Hypothalamus (tissue), 51 donors: Measurements from ENCODE around the gene CBL.
"Not testable (repeated sequence)": the region's sequence is repeated elsewhere in the genome, so short reads cannot be mapped to it uniquely, and the experiment has no call there.

Source experiments
- DNase-seq, 51 donors: peaks; one replicate each; lab custom pipeline; 2025; lab: John Stamatoyannopoulos, UW

Gene CBL

GRCh38 chr11:119206511-119207414 is 624 bp downstream of the CBL start:
- DNase-seq, result peak in 19 of 51 donors; percentile 22 to 76 (median 54)

- DNase-seq, result no peak
These were observed 1.3 kb downstream of the CBL start for GRCh38 chr11:119207415-119207960.

- no peak for DNase-seq
These were observed 3.0 kb downstream of the CBL start for GRCh38 chr11:119209186-119209585.

GRCh38 chr11:119210050-119210449 is 3.9 kb downstream of the CBL start:
- no peak for DNase-seq

- DNase-seq, result no peak
These were observed 12.2 kb downstream of the CBL start for GRCh38 chr11:119218141-119218878.

- peak in 8 of 51 donors; percentile 2 to 35 (median 16) for DNase-seq
These were observed 16.2 kb downstream of the CBL start for GRCh38 chr11:119222308-119222707.

GRCh38 chr11:119222891-119223290 is 16.8 kb downstream of the CBL start:
- DNase-seq, result no peak

- no peak for DNase-seq
These were observed 17.7 kb downstream of the CBL start for GRCh38 chr11:119223856-119224255.

GRCh38 chr11:119228535-119229287 is 22.6 kb downstream of the CBL start:
- not testable (repeated sequence) for DNase-seq

GRCh38 chr11:119229288-119229672 is 23.1 kb downstream of the CBL start:
- no peak for DNase-seq

- DNase-seq, result no peak
These were observed 23.6 kb downstream of the CBL start for GRCh38 chr11:119229741-119230140.

- DNase-seq, result no peak
These were observed 30.4 kb downstream of the CBL start for GRCh38 chr11:119236490-119236889.

- no peak for DNase-seq
These were observed 30.8 kb downstream of the CBL start for GRCh38 chr11:119236891-119237290.

GRCh38 chr11:119237515-119237914 is 31.4 kb downstream of the CBL start:
- DNase-seq, result no peak

GRCh38 chr11:119248750-119249670 is 42.9 kb downstream of the CBL start:
- DNase-seq, result no peak

- DNase-seq, result no peak
These were observed 43.5 kb downstream of the CBL start for GRCh38 chr11:119249671-119250010.

- DNase-seq, result no peak
These were observed 45.0 kb downstream of the CBL start for GRCh38 chr11:119251114-119251513.

- DNase-seq, result no peak
These were observed 48.1 kb downstream of the CBL start for GRCh38 chr11:119254239-119254638.

GRCh38 chr11:119258180-119258579 is 52.0 kb downstream of the CBL start:
- no peak for DNase-seq

- DNase-seq, result no peak
These were observed 52.8 kb downstream of the CBL start for GRCh38 chr11:119258983-119259382.
